ENCODE measurements around the gene MEIOB.

DNA sequence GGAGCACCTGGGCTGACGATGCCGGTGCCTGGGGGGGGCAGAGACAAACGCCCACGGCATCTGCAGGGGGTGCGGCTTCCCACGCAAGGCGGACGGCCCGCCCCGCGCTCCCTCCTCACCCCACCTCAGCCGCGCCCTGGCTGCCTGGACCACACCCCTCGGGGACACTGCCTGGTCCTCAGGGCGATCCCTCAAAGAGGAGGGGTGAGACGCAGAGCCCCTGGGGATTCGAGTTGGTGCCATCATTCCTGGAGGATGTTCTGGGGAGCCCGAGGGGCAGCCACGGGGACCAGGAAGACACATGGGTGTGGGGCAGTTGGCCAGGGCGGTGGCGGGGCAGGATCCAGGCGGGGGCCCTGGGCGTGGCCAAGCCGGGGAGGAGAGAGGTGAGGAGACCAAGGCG lies 82.3 kb downstream of the MEIOB start:
- TF ChIP-seq, protein P1, sequence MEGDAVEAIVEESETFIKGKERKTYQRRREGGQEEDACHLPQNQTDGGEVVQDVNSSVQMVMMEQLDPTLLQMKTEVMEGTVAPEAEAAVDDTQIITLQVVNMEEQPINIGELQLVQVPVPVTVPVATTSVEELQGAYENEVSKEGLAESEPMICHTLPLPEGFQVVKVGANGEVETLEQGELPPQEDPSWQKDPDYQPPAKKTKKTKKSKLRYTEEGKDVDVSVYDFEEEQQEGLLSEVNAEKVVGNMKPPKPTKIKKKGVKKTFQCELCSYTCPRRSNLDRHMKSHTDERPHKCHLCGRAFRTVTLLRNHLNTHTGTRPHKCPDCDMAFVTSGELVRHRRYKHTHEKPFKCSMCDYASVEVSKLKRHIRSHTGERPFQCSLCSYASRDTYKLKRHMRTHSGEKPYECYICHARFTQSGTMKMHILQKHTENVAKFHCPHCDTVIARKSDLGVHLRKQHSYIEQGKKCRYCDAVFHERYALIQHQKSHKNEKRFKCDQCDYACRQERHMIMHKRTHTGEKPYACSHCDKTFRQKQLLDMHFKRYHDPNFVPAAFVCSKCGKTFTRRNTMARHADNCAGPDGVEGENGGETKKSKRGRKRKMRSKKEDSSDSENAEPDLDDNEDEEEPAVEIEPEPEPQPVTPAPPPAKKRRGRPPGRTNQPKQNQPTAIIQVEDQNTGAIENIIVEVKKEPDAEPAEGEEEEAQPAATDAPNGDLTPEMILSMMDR (conservative IDR thresholded peaks at IDR 0.05; ENCODE audit: low read depth, low read length) = no peak
- TF ChIP-seq EZH2 (IDR thresholded peaks at IDR 0.05; ENCODE audit: low read length, unreplicated experiment) (no peak), EZH2phosphoT487 (IDR thresholded peaks at IDR 0.05; ENCODE audit: borderline replicate concordance, low read length) (no peak)
